GDM1 (cell line): ENCODE measurements around the gene HEXA.

Experiments
- DNase-seq: peaks from one replicate; lab custom pipeline; 2025; lab: John Stamatoyannopoulos, UW

HEXA gene

GRCh38 chr15:72319360-72319984 lies 56.3 kb downstream of the HEXA start:
- DNase-seq: peak; percentile 10

- no peak for DNase-seq
These were observed 57.3 kb downstream of the HEXA start for GRCh38 chr15:72318408-72318942.

GRCh38 chr15:72315706-72316370 lies 60.0 kb downstream of the HEXA start:
- no peak for DNase-seq

GRCh38 chr15:72313881-72314280 lies 61.9 kb downstream of the HEXA start:
- no peak for DNase-seq

GRCh38 chr15:72313448-72313840 lies 62.4 kb downstream of the HEXA start:
- DNase-seq: no peak

- DNase-seq: peak; percentile 53
These were observed 63.0 kb downstream of the HEXA start for GRCh38 chr15:72312605-72313447.

GRCh38 chr15:72307026-72307425 lies 68.8 kb downstream of the HEXA start:
- no peak for DNase-seq

- peak; percentile 47 for DNase-seq
These were observed 69.5 kb downstream of the HEXA start for GRCh38 chr15:72306211-72306785.

- DNase-seq: no peak
These were observed 71.2 kb downstream of the HEXA start for GRCh38 chr15:72304596-72304995.

- no peak for DNase-seq
These were observed 72.9 kb downstream of the HEXA start for GRCh38 chr15:72302955-72303354.
